Liver (tissue), 9 donors: ENCODE measurements around the gene IDH3A. TPM values are rescaled to one million over a fixed set of nuclear protein-coding genes. Genes with fewer than 3 reads are reported as not detected.
"Not testable (repeated sequence)": the region's sequence is repeated elsewhere in the genome, so short reads cannot be mapped to it uniquely, and the experiment has no call there.

Experiments
- DNase-seq: peaks from one replicate; pipeline ENCODE4 v3.0.0-alpha.2; 2017; ENCODE audit warnings: low spot score
- H3K27ac ChIP-seq, 2 donors: one replicate each; pipeline ENCODE4 v1.7.0; 2013; ENCODE audit warnings: inconsistent platforms in 2 of 2, low read length in 2 of 2, control low read depth in 1 of 2, low read depth in 1 of 2, mild to moderate bottlenecking in 1 of 2
- H3K27me3 ChIP-seq, 4 donors: one replicate each; pipeline versions ENCODE4 v1.6.1 to v1.7.0; 2013; ENCODE audit warnings: low read length in 3 of 4, inconsistent platforms in 1 of 4, mild to moderate bottlenecking in 1 of 4, moderate library complexity in 1 of 4; ENCODE audit not compliant: control insufficient read depth in 4 of 4, insufficient read depth in 4 of 4
- H3K36me3 ChIP-seq, 4 donors: one replicate each; pipeline versions ENCODE4 v1.6.1 to v1.7.0; 2013; ENCODE audit warnings: low read length in 3 of 4, mild to moderate bottlenecking in 3 of 4, low read depth in 1 of 4, moderate library complexity in 1 of 4; ENCODE audit not compliant: control insufficient read depth in 4 of 4, insufficient read depth in 3 of 4
- H3K4me1 ChIP-seq, 4 donors: one replicate each; pipeline versions ENCODE4 v1.6.1 to v1.7.0; 2013; ENCODE audit warnings: low read length in 3 of 4, mild to moderate bottlenecking in 3 of 4, moderate library complexity in 1 of 4; ENCODE audit not compliant: control insufficient read depth in 4 of 4, insufficient read depth in 4 of 4
- H3K4me3 ChIP-seq, 3 donors: one replicate each; pipeline versions ENCODE4 v1.6.1 to v1.7.0; 2013; ENCODE audit warnings: low read length in 3 of 3, control low read depth in 1 of 3, low read depth in 1 of 3, mild to moderate bottlenecking in 1 of 3
- H3K9ac ChIP-seq, 2 donors: one replicate each; pipeline ENCODE4 v1.7.0; 2013; ENCODE audit warnings: low read length in 2 of 2, mild to moderate bottlenecking in 2 of 2, moderate library complexity in 2 of 2, control low read depth in 1 of 2, low read depth in 1 of 2
- H3K9me3 ChIP-seq, 4 donors: one replicate each; pipeline versions ENCODE4 v1.6.1 to v1.7.0; 2013; ENCODE audit warnings: low read length in 3 of 4; ENCODE audit not compliant: control insufficient read depth in 4 of 4
- CTCF ChIP-seq: fragments of 150-350 bp; IDR thresholded peaks from 2 replicates; pipeline ENCODE4 v1.5.1; 2017; ENCODE audit warnings: improper control_type of control experiment, low read depth, low read length; ENCODE audit not compliant: missing input control
- JUND ChIP-seq, 2 donors: IDR thresholded peaks; 2 replicates each; pipeline ENCODE4 v1.6.1; 2016; ENCODE audit warnings: antibody characterized with exemption in 2 of 2
- REST ChIP-seq: IDR thresholded peaks from 2 replicates; pipeline ENCODE4 v1.6.1; 2016; ENCODE audit warnings: antibody characterized with exemption, mild to moderate bottlenecking
- ZBTB33 ChIP-seq: IDR thresholded peaks from 2 replicates; pipeline ENCODE4 v1.6.1; 2016; ENCODE audit warnings: antibody characterized with exemption
- WGBS: extraction: QIAGEN DNeasy Blood & Tissue Kit; methylation state at CpG from one replicate; pipeline ENCODE4 v1.1.7; 2013; 5-methylcytosine and 5-hydroxymethylcytosine counted together
- polyA plus RNA-seq, 2 donors: library from polyadenylated mRNA; stranded (reverse) in 1 of 2; unstranded in 1 of 2; fragments of 200-250 nt in 1 of 2; fragments of >200 nt in 1 of 2; fragmentation: Nextera tagmentation in 1 of 2; extraction: Ambion mirVana in 1 of 2; gene quantifications; one replicate each; pipeline versions ENCODE4 v1.2.1 to v1.2.3, GENCODE V29; 2013 to 2015
- total RNA-seq, 2 donors: library from RNA; depleted of rRNA; stranded (reverse); fragments of >200 nt; gene quantifications; one replicate each; pipeline ENCODE4 v1.2.3, GENCODE V29; 2014
- donor health status: healthy.
- donor health status: healthy.
- donor health status: healthy.
- donor health status: healthy.
- donor health status: healthy.

Gene IDH3A
- total and polyA plus RNA-seq, 4 donors: 13.5 to 51.7 (median 24.0) TPM

- TF ChIP-seq REST (no peak), JUND (IDR thresholded peaks at IDR 0.05) (no peak)
Measured at GRCh38 chr15:78149805-78150751, 916 bp downstream of the IDH3A start (continued).

- not testable (repeated sequence) for H3K4me3 ChIP-seq, H3K27me3 ChIP-seq, DNase-seq, H3K27ac ChIP-seq, H3K9ac ChIP-seq, H3K36me3 ChIP-seq, H3K9me3 ChIP-seq
- WGBS: 98% methylated on average over 8 of the region's 8 CpGs
- H3K4me1 ChIP-seq: peaks cover 4 to 21% (median 8%) of the 10 kb centered on the region in 4 donors
Measured at GRCh38 chr15:78151075-78151474, 1.9 kb downstream of the IDH3A start.

- WGBS: 94% methylated on average over 3 of the region's 3 CpGs
- DNase-seq: no peak
- no peak overlapping the region for H3K9ac ChIP-seq
- H3K27me3 ChIP-seq: no peaks in the 10 kb centered on the region
- H3K36me3 ChIP-seq: peaks cover 2 to 8% (median 5%) of the 10 kb centered on the region in 4 donors
- no peak for TF ChIP-seq CTCF
- TF ChIP-seq ZBTB33: no peak
- peaks cover 4 to 11% (median 6%) of the 10 kb centered on the region in 4 donors for H3K4me1 ChIP-seq
- no peak overlapping the region for H3K27ac ChIP-seq
- H3K9me3 ChIP-seq: no peaks in the 10 kb centered on the region
- no peak overlapping the region for H3K4me3 ChIP-seq
Measured at GRCh38 chr15:78154955-78155354, 5.8 kb downstream of the IDH3A start.
